OCI-M1 (cell line): ENCODE results near the gene UNC45A.
"Not testable (repeated sequence)": the region's sequence is repeated elsewhere in the genome, so short reads cannot be mapped to it uniquely, and the experiment has no call there.

Experiments used
- DNase-seq: peaks from one replicate; lab custom pipeline; 2025; lab: John Stamatoyannopoulos, UW

Gene UNC45A

DNA sequence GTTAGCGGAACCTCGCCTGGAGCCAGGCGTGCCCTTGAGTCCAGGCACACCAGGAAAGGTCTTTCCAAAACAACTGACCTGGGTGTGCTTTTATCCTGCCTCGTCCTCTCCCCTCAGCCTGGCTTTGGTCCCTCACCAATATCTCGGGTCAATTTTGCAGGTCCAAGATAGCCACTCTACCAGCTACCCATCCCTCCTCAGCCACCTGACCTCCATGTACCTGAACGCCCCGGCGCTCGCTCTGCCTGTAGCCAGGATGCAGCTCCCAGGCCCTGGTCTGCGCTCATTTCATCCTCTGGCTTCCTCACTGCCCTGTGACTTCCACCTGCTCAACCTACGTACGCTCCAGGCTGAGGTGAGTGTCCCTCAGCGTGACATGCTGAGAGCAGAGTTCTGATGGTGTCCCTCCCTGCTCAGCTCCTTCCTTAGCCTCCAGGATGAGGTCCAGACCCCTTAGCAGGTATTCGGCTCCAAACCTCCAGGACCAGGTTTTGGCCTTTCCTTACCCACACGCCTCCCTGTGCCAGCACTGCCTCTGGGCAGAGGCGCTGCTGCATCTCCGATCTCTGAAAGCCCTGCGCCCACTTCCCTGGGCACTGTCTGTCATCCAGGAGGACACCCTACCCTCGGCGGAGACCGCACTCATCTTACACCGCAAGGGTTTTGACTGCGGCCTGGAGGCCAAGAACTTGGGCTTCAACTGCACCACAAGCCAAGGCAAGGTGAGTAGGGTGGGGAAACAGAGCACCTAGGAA is 16.9 kb upstream of the UNC45A start:
- DNase-seq = no peak

- DNase-seq = no peak
Observed at GRCh38 chr15:90918835-90919234, 16.2 kb upstream of the UNC45A start.

- no peak for DNase-seq
Observed at GRCh38 chr15:90921887-90922286, 13.2 kb upstream of the UNC45A start.

DNA sequence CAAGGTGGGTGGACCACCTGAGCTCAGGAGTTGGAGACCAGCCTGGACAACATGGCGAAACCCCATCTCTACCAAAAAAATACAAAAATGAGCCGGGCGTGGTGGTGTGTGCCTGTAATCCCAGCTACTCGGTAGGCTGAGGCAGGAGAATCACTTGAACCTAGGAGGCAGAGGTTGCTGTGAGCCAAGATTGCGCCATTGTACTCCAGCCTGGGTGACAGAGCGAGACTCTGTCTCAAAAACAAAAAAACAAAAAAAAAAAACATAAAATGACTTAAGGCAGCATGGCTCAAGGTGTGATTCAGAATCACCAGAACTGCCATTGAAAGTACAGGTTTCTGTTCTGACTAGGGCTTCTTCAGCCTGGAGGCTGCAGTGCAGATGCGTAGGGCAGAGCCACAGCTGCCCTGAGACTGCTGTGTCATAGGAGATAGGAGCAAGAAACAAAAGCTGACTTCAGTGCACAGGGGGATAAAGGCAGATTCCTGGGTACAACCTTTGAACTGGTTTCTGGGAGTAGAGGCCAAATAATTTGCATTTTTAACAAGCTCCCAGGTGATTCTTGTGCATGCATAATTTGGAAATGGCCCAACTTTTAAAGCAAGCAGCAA is 12.3 kb upstream of the UNC45A start:
- DNase-seq = peak; percentile 14

DNA sequence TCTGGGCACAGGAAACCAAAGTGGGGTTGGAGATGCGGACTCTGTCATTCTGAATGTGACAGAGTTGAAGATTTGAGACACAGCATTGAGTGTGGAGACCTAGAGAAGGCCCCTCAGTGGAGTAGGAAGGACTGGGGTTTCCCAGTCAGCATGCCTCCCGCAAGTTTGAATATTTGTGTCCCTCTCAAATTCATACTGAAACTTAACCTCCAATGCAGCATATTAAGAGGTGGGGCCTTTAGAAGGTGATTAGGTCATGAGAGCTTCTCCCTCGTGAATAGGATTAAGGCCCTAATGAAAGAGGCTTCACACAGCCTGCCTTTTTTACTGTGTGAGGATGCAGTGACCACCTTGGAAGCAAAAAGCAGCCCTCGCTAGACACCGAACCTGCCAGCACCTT is 10.7 kb upstream of the UNC45A start:
- no peak for DNase-seq

DNA sequence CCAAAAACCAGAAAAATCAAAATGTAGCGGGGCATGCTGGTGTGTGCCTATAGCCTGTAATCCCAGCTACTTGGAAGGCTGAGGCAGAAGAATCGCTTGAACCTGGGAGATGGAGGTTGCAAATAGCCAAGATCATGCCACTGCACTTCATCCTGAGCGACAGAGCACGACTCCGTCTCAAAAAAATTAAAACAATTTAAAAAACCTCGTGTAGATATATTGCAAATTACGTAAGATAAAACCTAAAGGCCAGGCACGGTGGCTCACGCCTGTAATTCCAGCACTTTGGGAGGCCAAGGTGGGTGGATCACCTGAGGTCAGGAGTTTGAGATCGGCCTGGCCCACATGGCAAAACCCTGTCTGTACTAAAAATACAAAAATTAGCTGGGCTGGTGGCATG is 8.3 kb upstream of the UNC45A start:
- DNase-seq = not testable (repeated sequence)

DNA sequence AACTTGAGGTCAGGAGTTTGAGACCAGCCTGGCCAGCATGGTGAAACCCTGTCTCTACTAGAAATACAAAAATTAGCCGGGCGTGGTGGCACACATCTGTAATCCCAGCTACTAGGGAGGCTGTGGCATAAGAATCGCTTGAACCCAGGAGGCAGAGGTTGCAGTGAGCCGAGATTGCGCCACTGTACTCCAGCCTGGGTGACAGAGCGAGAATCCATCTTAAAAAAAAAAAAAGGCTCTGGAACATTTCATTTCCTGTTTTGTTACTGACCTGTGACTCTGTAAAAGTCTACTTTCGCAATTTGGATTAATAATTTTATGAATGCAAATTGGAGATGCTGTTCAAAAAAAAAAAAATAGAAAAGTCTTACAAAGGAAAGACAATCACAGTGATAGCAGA is 7.0 kb upstream of the UNC45A start:
- DNase-seq = not testable (repeated sequence)

DNA sequence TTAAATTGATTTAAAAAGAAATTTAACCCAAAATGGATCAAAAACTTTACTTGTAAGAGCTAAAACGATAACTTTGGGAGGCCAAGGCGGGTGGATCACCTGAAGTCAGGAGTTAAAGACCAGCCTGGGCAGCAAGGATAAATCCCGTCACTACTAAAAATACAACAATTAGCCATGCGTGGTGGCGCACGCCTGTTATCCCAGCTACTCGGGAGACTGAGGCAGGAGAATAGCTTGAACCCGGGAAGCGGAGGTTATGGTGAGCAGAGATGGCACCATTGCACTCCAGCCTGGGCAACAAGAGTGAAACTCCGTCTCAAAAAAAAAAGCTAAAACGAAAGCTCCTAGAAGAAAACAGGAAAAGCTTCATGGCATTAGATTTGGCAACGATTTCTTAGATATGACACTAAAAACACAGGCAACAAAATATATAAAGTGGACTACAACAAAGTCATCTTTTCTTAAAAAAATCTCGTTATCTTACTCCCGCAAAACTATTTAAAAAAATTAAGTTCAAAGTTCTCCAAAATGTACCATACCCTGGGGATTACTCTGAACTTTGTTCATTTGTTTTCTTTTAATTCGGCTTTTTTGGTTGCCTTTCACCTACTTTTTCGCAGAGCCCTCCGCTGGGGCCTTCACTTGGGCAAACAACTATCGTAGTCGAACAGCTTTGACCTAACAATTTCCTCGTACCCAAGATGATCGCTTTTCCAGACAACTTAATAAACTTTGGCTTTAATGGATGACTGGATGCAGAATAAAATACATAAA is 5.7 kb upstream of the UNC45A start:
- peak; percentile 60 for DNase-seq

GRCh38 chr15:90930861-90931574 is 4.1 kb upstream of the UNC45A start:
- DNase-seq = peak; percentile 63

DNA sequence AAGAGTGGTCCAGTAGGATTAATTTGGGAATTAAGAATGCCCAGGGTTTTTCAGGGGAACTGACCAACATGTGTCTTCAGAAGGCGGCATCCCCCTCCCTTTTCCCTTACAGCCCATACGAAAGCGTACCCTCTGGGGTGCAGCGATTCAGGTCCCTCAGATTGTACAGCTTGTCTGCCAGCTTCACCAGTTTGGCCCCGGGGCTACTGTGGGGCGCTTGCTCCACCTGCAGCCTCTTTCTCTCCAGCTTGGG is 3.6 kb upstream of the UNC45A start:
- DNase-seq = no peak

GRCh38 chr15:90931828-90932659 is 3.0 kb upstream of the UNC45A start, which contains the start of gene HDDC3:
HDDC3 (minus strand) TSS chr15:90932549; CDS start chr15:90932540, 9 bp downstream.
- DNase-seq = peak; percentile 94

DNA sequence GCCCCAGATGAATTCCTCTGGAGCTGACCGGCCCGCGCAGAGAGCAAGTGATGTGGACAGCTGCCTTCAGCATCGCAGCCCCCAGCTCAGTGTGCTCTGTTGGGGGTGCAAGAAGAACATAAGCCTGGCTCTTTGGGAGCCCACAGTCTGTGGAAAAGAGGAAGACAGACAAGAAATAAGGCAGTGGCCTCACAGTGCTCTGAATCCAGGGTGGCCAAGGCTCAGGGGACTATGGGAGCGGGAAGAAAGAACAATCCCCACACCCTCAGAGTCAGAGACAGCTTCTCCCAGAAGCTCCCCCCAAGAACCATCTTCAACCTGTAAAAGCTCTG is 2.5 kb upstream of the UNC45A start:
- DNase-seq = no peak

DNA sequence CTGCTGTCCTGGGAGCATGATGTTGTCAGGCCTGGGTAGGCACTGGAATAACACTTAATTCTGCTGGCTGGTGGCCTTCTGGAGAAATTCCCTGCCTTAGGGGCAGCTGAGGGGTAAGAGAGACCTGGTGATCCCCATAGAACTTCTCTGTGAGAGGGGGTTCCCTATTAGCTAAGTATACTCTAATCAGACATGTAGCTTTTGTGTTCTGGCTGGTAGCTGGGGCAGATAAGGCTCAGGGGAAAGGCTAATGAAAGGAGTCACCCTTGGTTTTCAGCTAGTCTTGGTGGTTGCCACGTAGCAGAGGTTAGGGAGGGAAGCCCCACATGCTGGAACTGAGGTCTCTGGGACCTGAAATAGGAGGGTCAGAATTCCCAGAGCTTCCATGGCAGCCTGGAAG is 1.8 kb upstream of the UNC45A start:
- DNase-seq = peak; percentile 25

DNA sequence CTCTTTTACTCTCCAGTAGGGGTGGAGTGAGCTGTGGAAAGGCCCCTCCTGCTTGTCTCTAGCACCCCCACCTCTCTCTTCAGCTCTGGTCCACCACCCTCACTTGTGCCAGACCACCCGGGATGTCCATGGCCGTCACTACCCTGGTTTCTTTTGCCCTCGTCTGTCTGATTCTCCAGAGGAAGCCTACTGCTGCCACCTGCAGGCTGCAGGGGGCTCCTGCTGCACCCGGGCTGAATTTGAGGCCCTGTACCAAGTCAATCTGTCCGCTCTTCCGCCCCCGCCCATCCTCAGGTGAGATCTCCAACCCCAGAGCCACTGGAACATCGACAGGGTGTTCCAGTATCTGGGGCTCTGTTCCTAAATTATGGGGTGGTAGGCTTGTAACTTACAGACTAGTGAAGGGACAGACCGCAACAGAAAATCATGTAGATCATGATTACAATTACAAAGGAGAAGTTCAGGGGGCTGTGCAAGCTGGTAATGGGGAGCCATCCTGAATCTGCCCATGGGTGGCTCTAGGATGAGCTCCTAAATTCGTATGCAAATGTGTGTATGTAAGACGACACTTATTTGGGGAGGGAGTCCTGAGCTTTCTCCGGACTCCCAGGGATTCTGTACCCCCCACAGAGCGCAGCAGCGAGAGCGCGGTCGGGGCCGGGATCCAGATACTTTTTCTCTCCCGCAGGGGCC is 683 bp upstream of the UNC45A start:
- peak; percentile 89 for DNase-seq

GRCh38 chr15:90936823-90937222 is 1.7 kb downstream of the UNC45A start:
- DNase-seq = no peak

DNA sequence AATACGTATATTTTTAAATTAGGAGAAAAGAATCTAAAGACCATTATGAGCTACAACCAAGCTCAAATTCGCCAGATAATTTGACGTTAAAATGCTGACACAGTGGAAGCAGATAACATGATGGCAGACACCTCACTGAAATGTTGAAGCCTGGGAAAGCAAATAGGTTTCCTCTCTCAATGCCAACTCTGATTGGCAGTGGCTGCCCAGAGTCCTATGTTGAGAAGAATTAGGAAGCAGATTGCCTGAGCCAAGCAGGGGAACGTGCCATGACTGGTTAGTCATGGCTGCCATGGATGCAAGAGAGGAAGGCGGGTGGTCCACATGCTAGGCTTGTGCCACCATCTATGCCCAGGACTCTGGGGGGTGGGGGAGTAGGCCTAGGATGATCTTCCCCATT is 3.2 kb downstream of the UNC45A start:
- no peak for DNase-seq

GRCh38 chr15:90939756-90940155 is 4.7 kb downstream of the UNC45A start:
- no peak for DNase-seq

- no peak for DNase-seq
Observed at GRCh38 chr15:90941038-90941437, 6.0 kb downstream of the UNC45A start.

DNA sequence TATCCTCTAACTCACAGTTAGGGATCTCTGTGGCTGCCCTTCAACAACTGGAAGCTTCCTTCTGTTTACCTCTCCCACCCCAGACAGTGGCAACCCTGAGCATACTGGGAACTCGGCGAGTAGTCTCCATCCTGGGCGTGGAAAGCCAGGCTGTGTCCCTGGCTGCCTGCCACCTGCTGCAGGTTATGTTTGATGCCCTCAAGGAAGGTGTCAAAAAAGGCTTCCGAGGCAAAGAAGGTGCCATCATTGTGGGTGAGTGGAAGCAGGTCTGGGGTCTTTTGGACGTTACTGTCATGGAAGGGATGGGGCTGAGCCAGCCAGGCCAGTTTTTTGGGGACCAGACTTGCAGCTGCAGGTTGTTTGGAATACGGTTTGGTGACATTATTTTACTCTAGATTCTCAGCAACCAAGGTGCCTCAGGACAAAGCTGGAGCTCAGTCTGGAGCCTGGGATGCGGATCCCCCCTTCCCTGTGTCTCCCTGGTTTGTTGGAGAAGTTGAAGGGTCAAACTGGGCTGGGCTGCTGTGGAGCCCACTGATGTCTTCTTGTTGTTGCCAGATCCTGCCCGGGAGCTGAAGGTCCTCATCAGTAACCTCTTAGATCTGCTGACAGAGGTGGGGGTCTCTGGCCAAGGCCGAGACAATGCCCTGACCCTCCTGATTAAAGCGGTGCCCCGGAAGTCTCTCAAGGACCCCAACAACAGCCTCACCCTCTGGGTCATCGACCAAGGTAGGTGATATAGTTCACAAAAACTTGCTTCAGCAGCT is 7.5 kb downstream of the UNC45A start:
- DNase-seq = no peak

- DNase-seq = no peak
Observed at GRCh38 chr15:90945091-90945490, 10.0 kb downstream of the UNC45A start.
